ENCODE results near the gene LSM14A.

The LSM14A gene

GRCh38 chr19:34259367-34260095 lies 87.2 kb downstream of the LSM14A start:
- DNase-seq, result no peak

- DNase-seq, result no peak
These were observed 88.5 kb downstream of the LSM14A start for GRCh38 chr19:34260771-34261173.

GRCh38 chr19:34261334-34262109 lies 89.2 kb downstream of the LSM14A start:
- DNase-seq, result no peak

GRCh38 chr19:34263745-34264237 lies 91.5 kb downstream of the LSM14A start:
- no peak for DNase-seq

- DNase-seq, result no peak
These were observed 92.9 kb downstream of the LSM14A start for GRCh38 chr19:34265221-34265650.

GRCh38 chr19:34269081-34269480 lies 96.8 kb downstream of the LSM14A start:
- DNase-seq, result no peak

GRCh38 chr19:34269489-34269888 lies 97.2 kb downstream of the LSM14A start:
- no peak for DNase-seq

- DNase-seq, result no peak
These were observed 97.8 kb downstream of the LSM14A start for GRCh38 chr19:34269968-34270621.

GRCh38 chr19:34273121-34273520 lies 100.8 kb downstream of the LSM14A start:
- no peak for DNase-seq

GRCh38 chr19:34274284-34274826 lies 102.1 kb downstream of the LSM14A start:
- DNase-seq, result no peak

- no peak for DNase-seq
These were observed 102.7 kb downstream of the LSM14A start for GRCh38 chr19:34274827-34275625.

GRCh38 chr19:34275705-34276104 lies 103.4 kb downstream of the LSM14A start:
- no peak for DNase-seq

- DNase-seq, result no peak
These were observed 104.3 kb downstream of the LSM14A start for GRCh38 chr19:34276614-34277013.

- no peak for DNase-seq
These were observed 104.9 kb downstream of the LSM14A start for GRCh38 chr19:34277244-34277643.

GRCh38 chr19:34278783-34279182 lies 106.5 kb downstream of the LSM14A start:
- DNase-seq, result no peak

Data from GOT3 (cell line).